Heart left ventricle (tissue), 16 donors: Measurements from ENCODE around the gene NOX3. TPM values are rescaled to one million over a fixed set of nuclear protein-coding genes. Genes with fewer than 3 reads are reported as not detected.

Experiments used
- ATAC-seq, 4 donors: fragments of 200-7000 bp; cut with Tn5 transposase; one replicate each; pipeline ENCODE4 v1.9.1; 2020 to 2022; ENCODE audit warnings: moderate library complexity in 4 of 4, mild to moderate bottlenecking in 3 of 4, moderate number of reproducible peaks in 1 of 4
- DNase-seq, 5 donors: peaks; one replicate each; pipeline ENCODE4 v3.0.0-alpha.2; 2020
- H3K27ac ChIP-seq, 12 donors: fragments of 200-600 bp; sonication (generic) in 4 of 12; one replicate each; pipeline versions ENCODE4 v1.5.0 to v1.8.0; 2016 to 2022; ENCODE audit warnings: mild to moderate bottlenecking in 2 of 12
- H3K27me3 ChIP-seq, 9 donors: fragments of 200-600 bp; sonication (generic) in 2 of 9; one replicate each; pipeline versions ENCODE4 v1.5.1 to v1.8.0; 2016 to 2022; ENCODE audit warnings: mild to moderate bottlenecking in 3 of 9
- H3K36me3 ChIP-seq, 9 donors: fragments of 200-600 bp; sonication (generic) in 2 of 9; one replicate each; pipeline versions ENCODE4 v1.5.0 to v1.8.0; 2018 to 2022; ENCODE audit warnings: mild to moderate bottlenecking in 2 of 9
- H3K4me1 ChIP-seq, 12 donors: fragments of 200-600 bp; sonication (generic) in 4 of 12; one replicate each; pipeline versions ENCODE4 v1.5.0 to v1.8.0; 2016 to 2022; ENCODE audit warnings: mild to moderate bottlenecking in 3 of 12
- H3K4me3 ChIP-seq, 12 donors: fragments of 200-600 bp; sonication (generic) in 4 of 12; one replicate each; pipeline versions ENCODE4 v1.5.0 to v1.8.0; 2017 to 2022; ENCODE audit warnings: mild to moderate bottlenecking in 9 of 12, moderate library complexity in 4 of 12
- H3K9me3 ChIP-seq, 12 donors: fragments of 200-600 bp; sonication (generic) in 4 of 12; one replicate each; pipeline versions ENCODE4 v1.5.0 to v1.8.0; 2016 to 2022; ENCODE audit warnings: mild to moderate bottlenecking in 1 of 12
- CTCF ChIP-seq, 12 donors: fragments of 200-600 bp; sonication (generic) in 4 of 12; IDR thresholded peaks; one replicate each; pipeline versions ENCODE4 v1.5.0 to v1.8.0; 2018 to 2022; ENCODE audit warnings: antibody characterized with exemption in 12 of 12, mild to moderate bottlenecking in 5 of 12
- POLR2A ChIP-seq, 2 donors: fragments of 450-650 bp; IDR thresholded peaks; one replicate each; pipeline ENCODE4 v1.6.1; 2017; ENCODE audit warnings: antibody characterized with exemption in 2 of 2, mild to moderate bottlenecking in 2 of 2, moderate library complexity in 2 of 2
- WGBS, 4 donors: extraction: QIAGEN DNeasy Blood & Tissue Kit in 2 of 4; methylation state at CpG; one replicate each; pipeline versions ENCODE4 v1.1.5 to v1.1.7; 2013 to 2018; 5-methylcytosine and 5-hydroxymethylcytosine counted together
- intact Hi-C, 10 donors: fragments of 100-400 bp; cut with DNase I; formaldehyde crosslinking; loops; one replicate each; pipeline versions ENCODE4 v1.11.1 to v1.14.2; 2022
- polyA plus RNA-seq, 2 donors: library from polyadenylated mRNA; stranded (reverse); fragments of 200-250 nt; gene quantifications; one replicate each; pipeline ENCODE4 v1.2.3, GENCODE V29; 2013
- total RNA-seq, 9 donors: library from RNA; depleted of rRNA in 2 of 9; stranded (reverse); fragments of >200 nt in 2 of 9; fragmentation: NEBNext Ultra II Directional in 3 of 9; extraction: Animal tissue kit (Norgen Biotek cat#: 25700) in 3 of 9; gene quantifications; one replicate each; pipeline versions ENCODE4 v1.1.0 to v1.2.4, GENCODE V29; 2016 to 2023
- donor health status: ischemic (EF 13 %, LVEDD 7.1; RV severe dilation, severe dysfunction).
- donor health status: healthy with polysubstance abuse.
- donor health status: DM: no; HTN: yes; CAD: no.
- donor health status: DM: no; HTN: no; CAD: no.
- donor health status: ischemic (EF 25% LVEDD 6.9; RV normal size, moderate dysfunction).
- donor health status: ischemic (EF 25% LVEDD 5.7; RV mildly dilated, moderate dysfunction).
- donor health status: healthy.
- donor health status: DM: yes; HTN: yes; CAD: no.
- donor health status: ischemic (EF 35%, LVEDD 5.7; RV mildly dilated, moderate dysfunction).
- donor health status: nonischemic (EF 11% LVEDD 7.7; RV severe dilation, severe dysfunction).
- donor health status: DM: yes; HTN: yes; CAD: no.
- donor health status: PGD.
- donor health status: ischemic (EF 29% LVEDD 5.4; RV normal size, mild dysfunction).
- donor health status: nonischemic (EF 23%, LVEDD 6.1; RV moderate dilation, normal function).

The NOX3 gene
- total and polyA plus RNA-seq, 11 donors: not detected

GRCh38 chr6:155352811-155353210, 102.8 kb downstream of the NOX3 start:
- intact Hi-C loops: no loop called here
- DNase-seq (no peak), ATAC-seq (no peak)
- TF ChIP-seq POLR2A (IDR thresholded peaks at IDR 0.05): no peak
- TF ChIP-seq CTCF (IDR thresholded peaks at IDR 0.05): no peak
- Histone ChIP-seq H3K27ac (no peak overlapping the region), H3K9me3 (peaks cover 0 to 35% (median 17%) of the 10 kb centered on the region in 12 donors), H3K36me3 (no peaks in the 10 kb centered on the region), H3K4me1 (no peaks in the 10 kb centered on the region), H3K4me3 (no peak overlapping the region), H3K27me3 (peaks cover 0 to 11% (median 0%) of the 10 kb centered on the region in 9 donors)

- H3K27me3 ChIP-seq: peaks cover 0 to 11% (median 0%) of the 10 kb centered on the region in 9 donors
- WGBS, 4 donors: 74 to 80% (median 76%) methylated on average over 4 of the region's 4 CpGs
- no peak overlapping the region for H3K27ac ChIP-seq
- ATAC-seq (no peak), DNase-seq (no peak)
- TF ChIP-seq POLR2A (IDR thresholded peaks at IDR 0.05) (no peak), CTCF (IDR thresholded peaks at IDR 0.05) (no peak)
- H3K4me1 ChIP-seq: no peaks in the 10 kb centered on the region
- H3K9me3 ChIP-seq: peaks cover 0 to 43% (median 17%) of the 10 kb centered on the region in 12 donors
- intact Hi-C loops: no loop called here
- no peaks in the 10 kb centered on the region for H3K36me3 ChIP-seq
- no peak overlapping the region for H3K4me3 ChIP-seq
Measured at GRCh38 chr6:155352130-155352420, 103.6 kb downstream of the NOX3 start.

- Histone ChIP-seq H3K27ac (no peak overlapping the region), H3K4me1 (no peaks in the 10 kb centered on the region), H3K36me3 (no peaks in the 10 kb centered on the region), H3K4me3 (no peak overlapping the region), H3K9me3 (peaks cover 0 to 48% (median 18%) of the 10 kb centered on the region in 12 donors), H3K27me3 (peaks cover 0 to 11% (median 0%) of the 10 kb centered on the region in 9 donors)
- no peak for TF ChIP-seq POLR2A (IDR thresholded peaks at IDR 0.05)
- no peak for TF ChIP-seq CTCF (IDR thresholded peaks at IDR 0.05)
- WGBS, 4 donors: 85 to 87% (median 86%) methylated on average over 5 of the region's 5 CpGs
- intact Hi-C loops: no loop called here
- no peak for DNase-seq
- no peak for ATAC-seq
Measured at GRCh38 chr6:155351273-155352129, 104.1 kb downstream of the NOX3 start.

- peaks cover 0 to 11% (median 0%) of the 10 kb centered on the region in 9 donors for H3K27me3 ChIP-seq
- H3K9me3 ChIP-seq: peaks cover 0 to 57% (median 22%) of the 10 kb centered on the region in 12 donors
- intact Hi-C loops: no loop called here
- ATAC-seq: no peak
- 86 to 94% (median 91%) methylated on average over 5 to 6 of the region's 6 CpGs for WGBS, 4 donors
- no peaks in the 10 kb centered on the region for H3K36me3 ChIP-seq
- no peak overlapping the region for H3K4me3 ChIP-seq
- TF ChIP-seq POLR2A (IDR thresholded peaks at IDR 0.05) (no peak), CTCF (IDR thresholded peaks at IDR 0.05) (no peak)
- H3K4me1 ChIP-seq: no peaks in the 10 kb centered on the region
- no peak overlapping the region for H3K27ac ChIP-seq
- DNase-seq: no peak
Measured at GRCh38 chr6:155349956-155350355, 105.7 kb downstream of the NOX3 start.
